Upper lobe of left lung (tissue), 4 donors: ENCODE data around the gene SLC6A1.

Experiments used
- CTCF ChIP-seq, 6 experiments: fragments of 450-650 bp in 4 of 6; fragments of 200-600 bp in 2 of 6; sonication (generic) in 2 of 6; IDR thresholded peaks; one replicate each; pipeline ENCODE4 v1.5.1; 2016 to 2019; ENCODE audit warnings: antibody characterized with exemption in 6 of 6
- EP300 ChIP-seq, 4 donors: sonication (generic); formaldehyde crosslinking; IDR thresholded peaks; one replicate each; pipeline ENCODE4 v1.5.1; 2017; ENCODE audit warnings: antibody characterized with exemption in 4 of 4, control low read depth in 2 of 4

- TF ChIP-seq CTCF (IDR thresholded peaks at IDR 0.05), result no peak
- TF ChIP-seq EP300 (IDR thresholded peaks at IDR 0.05), result no peak
Measured at GRCh38 chr3:10961921-10962320, 30.6 kb upstream of the SLC6A1 start.
